Esophagus muscularis mucosa (tissue), 4 donors: Measurements from ENCODE around the gene LRRC3. TPM values are rescaled to one million over a fixed set of nuclear protein-coding genes. Genes with fewer than 3 reads are reported as not detected.

Experiments used
- DNase-seq: peaks from one replicate; pipeline ENCODE4 v3.0.0-alpha.2; 2017; ENCODE audit errors: extremely low spot score
- H3K27ac ChIP-seq, 4 donors: fragments of 200-600 bp; sonication (generic); replicated peaks in 1 of 4; 1 replicate in 3 of 4; 2 replicates in 1 of 4; pipeline ENCODE4 v1.5.1; 2016 to 2019; ENCODE audit warnings: mild to moderate bottlenecking in 1 of 4
- H3K27me3 ChIP-seq, 4 donors: fragments of 200-600 bp; sonication (generic); one replicate each; pipeline versions ENCODE4 v1.5.1 to v1.6.0; 2016 to 2019
- H3K36me3 ChIP-seq, 4 donors: fragments of 200-600 bp; sonication (generic); one replicate each; pipeline ENCODE4 v1.5.1; 2016 to 2019
- H3K4me1 ChIP-seq, 4 donors: fragments of 200-600 bp; sonication (generic); one replicate each; pipeline ENCODE4 v1.5.1; 2016 to 2019
- H3K4me3 ChIP-seq, 4 donors: fragments of 200-600 bp; sonication (generic); 1 replicate in 2 of 4; 2 replicates in 2 of 4; pipeline ENCODE4 v1.5.1; 2016 to 2019; ENCODE audit warnings: mild to moderate bottlenecking in 4 of 4, moderate library complexity in 1 of 4
- H3K9me3 ChIP-seq, 4 donors: fragments of 200-600 bp; sonication (generic); 1 replicate in 3 of 4; 2 replicates in 1 of 4; pipeline ENCODE4 v1.5.1; 2016 to 2019
- EP300 ChIP-seq: sonication (generic); formaldehyde crosslinking; IDR thresholded peaks from one replicate; pipeline ENCODE4 v1.6.1; 2017; ENCODE audit warnings: antibody characterized with exemption
- POLR2A ChIP-seq: fragments of 450-650 bp; IDR thresholded peaks from one replicate; pipeline ENCODE4 v1.6.1; 2017; ENCODE audit warnings: antibody characterized with exemption, moderate library complexity, mild to moderate bottlenecking, low read depth
- POLR2AphosphoS5 ChIP-seq, 2 donors: sonication (generic); formaldehyde crosslinking; IDR thresholded peaks; one replicate each; pipeline ENCODE4 v1.6.1; 2017; ENCODE audit warnings: antibody characterized with exemption in 2 of 2
- WGBS: methylation state at CpG from one replicate; pipeline ENCODE4 v1.1.5; 2018; 5-methylcytosine and 5-hydroxymethylcytosine counted together
- intact Hi-C: fragments of 100-400 bp; cut with DNase I; formaldehyde crosslinking; loops from one replicate; pipeline ENCODE4 v1.15.1; 2023
- total RNA-seq, 4 donors: library from RNA; depleted of rRNA; stranded (reverse); fragments of >200 nt; gene quantifications; one replicate each; pipeline versions ENCODE4 v1.1.0 to v1.2.1, GENCODE V29; 2016
- TF ChIP-seq, protein P1 (sequence below), 3 experiments: fragments of 200-600 bp in 2 of 3; fragments of 450-650 bp in 1 of 3; sonication (generic) in 2 of 3; IDR thresholded peaks; one replicate each; pipeline ENCODE4 v1.5.1; 2017 to 2019; ENCODE audit warnings: antibody characterized with exemption in 3 of 3, mild to moderate bottlenecking in 2 of 3, moderate library complexity in 1 of 3

Gene LRRC3
- total RNA-seq, 4 donors from 2014 or later = 3.3 to 6.6 (median 5.3) TPM

DNA sequence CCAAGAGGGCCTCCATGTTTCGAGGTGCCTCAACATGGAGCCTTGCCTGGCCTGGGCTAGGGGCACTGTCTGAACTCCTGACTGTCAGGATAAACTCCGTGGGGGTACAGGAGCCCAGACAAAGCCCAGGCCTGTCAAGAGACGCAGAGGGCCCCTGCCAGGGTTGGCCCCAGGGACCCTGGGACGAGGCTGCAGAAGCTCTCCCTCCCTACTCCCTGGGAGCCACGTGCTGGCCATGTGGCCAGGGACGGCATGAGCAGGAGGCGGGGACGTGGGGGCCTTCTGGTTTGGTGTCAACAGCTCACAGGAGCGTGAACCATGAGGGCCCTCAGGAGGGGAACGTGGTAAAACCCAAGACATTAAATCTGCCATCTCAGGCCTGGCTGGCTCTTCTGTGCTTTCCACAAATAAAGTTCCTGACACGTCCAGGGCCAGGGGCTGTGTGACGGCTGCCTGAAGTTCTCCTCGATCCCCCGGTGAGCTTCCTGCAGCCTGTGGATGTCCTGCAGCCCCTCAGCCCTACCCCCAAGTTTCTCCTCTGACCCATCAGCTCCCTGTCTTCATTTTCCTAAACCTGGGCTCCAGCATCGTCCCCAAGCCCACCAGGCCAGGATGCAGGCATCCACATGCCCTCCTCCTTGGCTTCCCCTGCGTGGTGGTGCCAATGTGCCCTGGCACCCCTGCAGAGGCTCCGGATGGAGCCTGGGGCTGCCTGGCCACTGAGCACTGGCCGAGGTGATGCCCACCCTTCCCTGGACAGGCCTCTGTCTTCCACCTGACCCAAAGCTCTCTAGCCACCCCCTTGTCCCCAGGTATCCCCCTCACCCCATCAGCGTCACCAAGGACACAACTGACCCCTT, 12.8 kb upstream of the LRRC3 start:
- no peaks in the 10 kb centered on the region for H3K36me3 ChIP-seq
- H3K4me1 ChIP-seq = peaks cover 9 to 18% (median 14%) of the 10 kb centered on the region in 4 donors
- peaks cover 0 to 24% (median 0%) of the 10 kb centered on the region in 4 donors for H3K27me3 ChIP-seq
- no peaks in the 10 kb centered on the region for H3K9me3 ChIP-seq
- H3K27ac ChIP-seq = no peak overlapping the region
- intact Hi-C loops = no loop called here
- WGBS = 87% methylated on average over 13 of the region's 19 CpGs
- H3K4me3 ChIP-seq = no peak overlapping the region
- TF ChIP-seq EP300 = no peak
- TF ChIP-seq, protein P1, sequence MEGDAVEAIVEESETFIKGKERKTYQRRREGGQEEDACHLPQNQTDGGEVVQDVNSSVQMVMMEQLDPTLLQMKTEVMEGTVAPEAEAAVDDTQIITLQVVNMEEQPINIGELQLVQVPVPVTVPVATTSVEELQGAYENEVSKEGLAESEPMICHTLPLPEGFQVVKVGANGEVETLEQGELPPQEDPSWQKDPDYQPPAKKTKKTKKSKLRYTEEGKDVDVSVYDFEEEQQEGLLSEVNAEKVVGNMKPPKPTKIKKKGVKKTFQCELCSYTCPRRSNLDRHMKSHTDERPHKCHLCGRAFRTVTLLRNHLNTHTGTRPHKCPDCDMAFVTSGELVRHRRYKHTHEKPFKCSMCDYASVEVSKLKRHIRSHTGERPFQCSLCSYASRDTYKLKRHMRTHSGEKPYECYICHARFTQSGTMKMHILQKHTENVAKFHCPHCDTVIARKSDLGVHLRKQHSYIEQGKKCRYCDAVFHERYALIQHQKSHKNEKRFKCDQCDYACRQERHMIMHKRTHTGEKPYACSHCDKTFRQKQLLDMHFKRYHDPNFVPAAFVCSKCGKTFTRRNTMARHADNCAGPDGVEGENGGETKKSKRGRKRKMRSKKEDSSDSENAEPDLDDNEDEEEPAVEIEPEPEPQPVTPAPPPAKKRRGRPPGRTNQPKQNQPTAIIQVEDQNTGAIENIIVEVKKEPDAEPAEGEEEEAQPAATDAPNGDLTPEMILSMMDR (IDR thresholded peaks at IDR 0.05) = no peak
- no peak for TF ChIP-seq POLR2AphosphoS5 (IDR thresholded peaks at IDR 0.05)
- TF ChIP-seq POLR2A = no peak
- no peak for DNase-seq

GRCh38 chr21:44443291-44443890, 11.9 kb upstream of the LRRC3 start:
- Histone ChIP-seq H3K4me1 (peaks cover 0 to 10% (median 7%) of the 10 kb centered on the region in 4 donors), H3K27ac (no peak overlapping the region), H3K36me3 (no peaks in the 10 kb centered on the region), H3K4me3 (no peak overlapping the region), H3K9me3 (no peaks in the 10 kb centered on the region), H3K27me3 (peaks cover 0 to 30% (median 0%) of the 10 kb centered on the region in 4 donors)
- no peak for TF ChIP-seq POLR2A
- TF ChIP-seq POLR2AphosphoS5 (IDR thresholded peaks at IDR 0.05) = no peak
- TF ChIP-seq EP300 = no peak
- TF ChIP-seq, protein P1 (IDR thresholded peaks at IDR 0.05) = no peak
- intact Hi-C loops = no loop called here
- DNase-seq = no peak
- 73% methylated on average over 17 of the region's 17 CpGs for WGBS

GRCh38 chr21:44443891-44444285, 11.4 kb upstream of the LRRC3 start:
- no peak for DNase-seq
- 75% methylated on average over 4 of the region's 12 CpGs for WGBS
- no peaks in the 10 kb centered on the region for H3K9me3 ChIP-seq
- no peaks in the 10 kb centered on the region for H3K36me3 ChIP-seq
- H3K27ac ChIP-seq = no peak overlapping the region
- peaks cover 0 to 5% (median 2%) of the 10 kb centered on the region in 4 donors for H3K4me1 ChIP-seq
- TF ChIP-seq, protein P1 (IDR thresholded peaks at IDR 0.05) = no peak
- no peak for TF ChIP-seq EP300
- no peak for TF ChIP-seq POLR2A
- TF ChIP-seq POLR2AphosphoS5 (IDR thresholded peaks at IDR 0.05) = no peak
- no peak overlapping the region for H3K4me3 ChIP-seq
- H3K27me3 ChIP-seq = peaks cover 0 to 35% (median 0%) of the 10 kb centered on the region in 4 donors
- intact Hi-C loops = no loop called here

DNA sequence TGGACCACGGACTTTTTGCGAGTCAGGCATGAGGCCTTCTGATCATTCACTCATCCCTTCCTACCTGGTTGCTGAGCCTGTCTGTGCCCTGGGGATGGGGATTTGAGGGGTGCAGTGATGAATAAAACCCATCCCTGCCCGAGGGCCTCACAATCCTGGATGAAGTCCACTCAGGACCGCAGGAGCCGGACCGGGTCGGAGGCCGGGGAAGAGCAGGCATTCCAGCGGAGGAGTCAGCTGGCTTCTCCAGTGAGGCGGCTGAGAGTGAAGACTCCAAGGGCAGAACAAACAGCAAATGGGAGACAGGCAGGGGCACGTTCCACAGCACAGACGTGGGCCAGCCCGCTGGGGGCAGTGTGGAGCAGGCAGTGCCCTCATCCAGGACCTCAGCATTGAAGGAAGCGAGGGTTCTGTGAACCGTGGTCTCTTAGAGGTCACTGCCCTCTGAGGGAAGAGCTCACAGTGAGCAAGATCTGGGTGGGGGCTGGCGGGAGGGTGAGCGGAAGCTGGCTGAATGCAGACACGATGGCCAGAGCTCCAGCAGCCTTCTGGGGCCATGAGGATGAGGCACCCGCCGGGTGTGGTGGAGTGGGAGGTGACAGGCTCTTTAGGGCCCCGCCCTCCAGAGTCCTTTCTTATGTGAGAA, 10.9 kb upstream of the LRRC3 start:
- no peak for DNase-seq
- intact Hi-C loops = no loop called here

More for the DNA sequence above, 10.9 kb upstream of the LRRC3 start:
- Histone ChIP-seq H3K4me1 (no peaks in the 10 kb centered on the region), H3K27me3 (peaks cover 0 to 39% (median 0%) of the 10 kb centered on the region in 4 donors), H3K9me3 (no peaks in the 10 kb centered on the region), H3K27ac (no peak overlapping the region), H3K36me3 (no peaks in the 10 kb centered on the region), H3K4me3 (no peak overlapping the region)
- TF ChIP-seq POLR2AphosphoS5 (IDR thresholded peaks at IDR 0.05) = no peak
- WGBS = 73% methylated on average over 18 of the region's 21 CpGs
